Erythroblast (primary cell): ENCODE data around the gene DNAH11.

ENCODE experiments used
- GATA1 ChIP-seq: IDR thresholded peaks from 2 replicates; pipeline ENCODE4 v1.6.1; 2011; ENCODE audit warnings: low read depth, mild to moderate bottlenecking, control low read depth, low read length, moderate library complexity
- POLR2A ChIP-seq: IDR thresholded peaks from 2 replicates; pipeline ENCODE4 v1.6.1; 2011; ENCODE audit warnings: mild to moderate bottlenecking, low read length

GRCh38 chr7:21819048-21819447 lies 276.2 kb downstream of the DNAH11 start:
- TF ChIP-seq POLR2A (no peak), GATA1 (no peak)
